Tibial nerve (tissue), 4 donors: ENCODE results near the gene DNAJB4. TPM values are rescaled to one million over a fixed set of nuclear protein-coding genes. Genes with fewer than 3 reads are reported as not detected.

Source experiments
- DNase-seq, 2 donors: peaks; one replicate each; pipeline ENCODE4 v3.0.0-alpha.2; 2019; ENCODE audit warnings: low spot score in 2 of 2
- H3K27ac ChIP-seq, 4 donors: fragments of 200-600 bp; sonication (generic) in 3 of 4; one replicate each; pipeline ENCODE4 v1.5.1; 2017 to 2019; ENCODE audit warnings: mild to moderate bottlenecking in 1 of 4
- H3K27me3 ChIP-seq, 2 donors: fragments of 200-600 bp; sonication (generic) in 1 of 2; one replicate each; pipeline versions ENCODE4 v1.5.1 to v1.6.0; 2017 to 2019
- H3K36me3 ChIP-seq, 3 donors: fragments of 200-600 bp; sonication (generic); one replicate each; pipeline ENCODE4 v1.5.1; 2018 to 2019
- H3K4me1 ChIP-seq, 4 donors: fragments of 200-600 bp; sonication (generic) in 3 of 4; one replicate each; pipeline ENCODE4 v1.5.1; 2017 to 2019
- H3K4me3 ChIP-seq, 4 donors: fragments of 200-600 bp; sonication (generic) in 3 of 4; one replicate each; pipeline ENCODE4 v1.5.1; 2017 to 2019; ENCODE audit warnings: mild to moderate bottlenecking in 1 of 4, moderate library complexity in 1 of 4
- H3K9me3 ChIP-seq, 4 donors: fragments of 200-600 bp; sonication (generic) in 3 of 4; one replicate each; pipeline ENCODE4 v1.5.1; 2017 to 2019
- CTCF ChIP-seq, 5 experiments: fragments of 200-600 bp in 3 of 5; fragments of 450-650 bp in 2 of 5; sonication (generic) in 3 of 5; IDR thresholded peaks; one replicate each; pipeline ENCODE4 v1.5.1; 2016 to 2019; ENCODE audit warnings: antibody characterized with exemption in 5 of 5, mild to moderate bottlenecking in 3 of 5, moderate library complexity in 2 of 5
- EP300 ChIP-seq, 2 donors: sonication (generic); formaldehyde crosslinking; IDR thresholded peaks; one replicate each; pipeline ENCODE4 v1.6.1; 2017; ENCODE audit warnings: antibody characterized with exemption in 2 of 2, mild to moderate bottlenecking in 1 of 2
- POLR2A ChIP-seq, 2 donors: fragments of 450-650 bp; IDR thresholded peaks; one replicate each; pipeline ENCODE4 v1.6.1; 2017; ENCODE audit warnings: antibody characterized with exemption in 2 of 2, mild to moderate bottlenecking in 2 of 2, moderate library complexity in 2 of 2
- WGBS, 2 donors: methylation state at CpG; one replicate each; pipeline ENCODE4 v1.1.5; 2018; 5-methylcytosine and 5-hydroxymethylcytosine counted together
- total RNA-seq, 4 donors: library from RNA; depleted of rRNA; stranded (reverse); fragments of >200 nt; gene quantifications; one replicate each; pipeline ENCODE4 v1.1.0, GENCODE V29; 2016

The DNAJB4 gene
- total RNA-seq, 4 donors from 2014 or later = 33.9 to 38.0 (median 35.6) TPM

- TF ChIP-seq POLR2A (IDR thresholded peaks at IDR 0.05) = no peak
- TF ChIP-seq EP300 (IDR thresholded peaks at IDR 0.05) = no peak
- no peak for TF ChIP-seq CTCF (IDR thresholded peaks at IDR 0.05)
- Histone ChIP-seq H3K36me3 (no peaks in the 10 kb centered on the region), H3K4me3 (peak overlapping the region; percentile 40 to 71 (median 60)), H3K27me3 (peaks cover 0 to 26% of the 10 kb centered on the region in 2 donors), H3K27ac (peak overlapping the region in 3 of 4 donors; percentile 46 to 77 (median 70)), H3K4me1 (peaks cover 0 to 14% (median 0%) of the 10 kb centered on the region in 4 donors), H3K9me3 (no peaks in the 10 kb centered on the region)
- DNase-seq = no peak
- WGBS, 2 donors = 26 to 31% methylated on average over 15 to 19 of the region's 19 CpGs
Observed at GRCh38 chr1:78045563-78045925, 40.8 kb downstream of the DNAJB4 start.

- DNase-seq = no peak
- Histone ChIP-seq H3K4me1 (peaks cover 0 to 14% (median 0%) of the 10 kb centered on the region in 4 donors), H3K9me3 (no peaks in the 10 kb centered on the region)
Observed at GRCh38 chr1:78045926-78046778, 41.4 kb downstream of the DNAJB4 start, which contains the start of gene GIPC2. Gene GIPC2 (plus strand): TSS chr1:78045966. CDS start chr1:78046095, 129 bp downstream.

GRCh38 chr1:78047106-78047505 is 42.4 kb downstream of the DNAJB4 start:
- H3K27ac ChIP-seq = peak overlapping the region in 1 of 4 donors; percentile 77
- DNase-seq = no peak
- H3K9me3 ChIP-seq = no peaks in the 10 kb centered on the region
- peak overlapping the region in 1 of 4 donors; percentile 71 for H3K4me3 ChIP-seq
- H3K4me1 ChIP-seq = peaks cover 0 to 14% (median 0%) of the 10 kb centered on the region in 4 donors
- H3K36me3 ChIP-seq = no peaks in the 10 kb centered on the region
- 81 to 82% methylated on average over 5 of the region's 5 CpGs for WGBS, 2 donors
- TF ChIP-seq EP300 (IDR thresholded peaks at IDR 0.05) (no peak), CTCF (IDR thresholded peaks at IDR 0.05) (no peak), POLR2A (IDR thresholded peaks at IDR 0.05) (no peak)
- H3K27me3 ChIP-seq = peaks cover 0 to 26% of the 10 kb centered on the region in 2 donors

More at GRCh38 chr1:78045926-78046778, 41.4 kb downstream of the DNAJB4 start, which contains the start of gene GIPC2:
- Histone ChIP-seq H3K27me3 (peaks cover 0 to 26% of the 10 kb centered on the region in 2 donors), H3K4me3 (peak within 1 kb of the TSS; percentile 40 to 71 (median 60)), H3K36me3 (no peaks in the 10 kb centered on the region), H3K27ac (peak within 1 kb of the TSS; percentile 32 to 77 (median 58))
- TF ChIP-seq EP300 (IDR thresholded peaks at IDR 0.05) (no peak), POLR2A (IDR thresholded peaks at IDR 0.05) (no peak), CTCF (IDR thresholded peaks at IDR 0.05) (no peak)
- WGBS, 2 donors = 4 to 16% methylated on average over 17 to 54 of the region's 85 CpGs

- DNase-seq = no peak
- Histone ChIP-seq H3K9me3 (no peaks in the 10 kb centered on the region), H3K36me3 (no peaks in the 10 kb centered on the region), H3K4me1 (peaks cover 0 to 14% (median 0%) of the 10 kb centered on the region in 4 donors), H3K4me3 (no peak overlapping the region), H3K27me3 (peaks cover 0 to 26% of the 10 kb centered on the region in 2 donors), H3K27ac (peak overlapping the region in 1 of 4 donors; percentile 77)
- WGBS, 2 donors = 93% methylated on average over 3 of the region's 3 CpGs
- TF ChIP-seq EP300 (IDR thresholded peaks at IDR 0.05) (no peak), CTCF (IDR thresholded peaks at IDR 0.05) (no peak), POLR2A (IDR thresholded peaks at IDR 0.05) (no peak)
Observed at GRCh38 chr1:78047631-78048030, 42.9 kb downstream of the DNAJB4 start.

- H3K4me1 ChIP-seq = peaks cover 0 to 14% (median 0%) of the 10 kb centered on the region in 4 donors
- H3K27ac ChIP-seq = no peak overlapping the region
- H3K9me3 ChIP-seq = no peaks in the 10 kb centered on the region
- H3K36me3 ChIP-seq = no peaks in the 10 kb centered on the region
- no peak for DNase-seq
- WGBS, 2 donors = 93 to 94% methylated on average over 3 of the region's 3 CpGs
- no peak for TF ChIP-seq EP300 (IDR thresholded peaks at IDR 0.05)
- TF ChIP-seq CTCF (IDR thresholded peaks at IDR 0.05) = no peak
- no peak for TF ChIP-seq POLR2A (IDR thresholded peaks at IDR 0.05)
- peaks cover 0 to 26% of the 10 kb centered on the region in 2 donors for H3K27me3 ChIP-seq
- H3K4me3 ChIP-seq = no peak overlapping the region
Observed at GRCh38 chr1:78048446-78048845, 43.7 kb downstream of the DNAJB4 start.
